Activated B cell treated with CpG ODN at 0.5 μM for 24 hours (primary cell): Measurements from ENCODE around the gene COX8C. TPM values are rescaled to one million over a fixed set of nuclear protein-coding genes. Genes with fewer than 3 reads are reported as not detected.

Experiments used
- ATAC-seq: fragments of 200-7000 bp; cut with Tn5 transposase; one replicate; pipeline ENCODE4 v1.10.0; 2021; ENCODE audit warnings: low read depth, mild to moderate bottlenecking, moderate library complexity
- CTCF ChIA-PET: fragments of 350-600 bp; sonication (Branson Sonifier 250); formaldehyde crosslinking; loops from one replicate; lab custom pipeline; 2021; ENCODE audit warnings: antibody characterized with exemption; lab: Charles Lee
- POLR2A ChIA-PET: fragments of 350-600 bp; sonication (Branson Sonifier 250); formaldehyde crosslinking; loops from one replicate; lab custom pipeline; 2021; ENCODE audit warnings: antibody characterized with exemption; lab: Charles Lee
- DNase-seq: peaks from one replicate; pipeline ENCODE4 v3.0.0; 2022
- H3K27ac Mint-ChIP-seq: one replicate; pipeline ENCODE4 v1.8.0; 2020; ENCODE audit warnings: mixed read lengths
- H3K27me3 Mint-ChIP-seq: one replicate; pipeline ENCODE4 v1.8.0; 2021; ENCODE audit warnings: mixed read lengths
- H3K36me3 Mint-ChIP-seq: one replicate; pipeline ENCODE4 v1.8.0; 2021; ENCODE audit warnings: low read depth, mixed read lengths
- H3K4me1 Mint-ChIP-seq: one replicate; pipeline ENCODE4 v1.8.0; 2021; ENCODE audit warnings: mixed read lengths
- H3K4me3 Mint-ChIP-seq: one replicate; pipeline ENCODE4 v1.8.0; 2020; ENCODE audit warnings: mild to moderate bottlenecking, mixed read lengths
- H3K9me3 Mint-ChIP-seq: one replicate; pipeline ENCODE4 v1.8.0; 2020; ENCODE audit warnings: mixed read lengths
- CTCF ChIP-seq: fragments of 200-600 bp; IDR thresholded peaks from one replicate; pipeline ENCODE4 v1.8.0; 2022; ENCODE audit warnings: antibody characterized with exemption, mild to moderate bottlenecking
- intact Hi-C: fragments of 100-400 bp; cut with micrococcal nuclease; formaldehyde crosslinking; loops from one replicate; pipeline ENCODE4 v1.15.1; 2024
- total RNA-seq: library from RNA; stranded (reverse); gene quantifications from 2 replicates; pipeline ENCODE4 v1.2.3, GENCODE V29; 2022

Gene COX8C
- total RNA-seq, 1 donor from 2014 or later: not detected

- no peaks in the 10 kb centered on the region for H3K27me3 Mint-ChIP-seq
- H3K27ac Mint-ChIP-seq: no peak overlapping the region
- ATAC-seq (no peak), DNase-seq (no peak)
- ChIA-PET CTCF (no interaction called here), POLR2A (no interaction called here)
- intact Hi-C loops: loop anchor here (5.0 kb wide), 3 partner anchors 102 to 637 kb away; partner anchors contain the start of gene UNC79
- H3K36me3 Mint-ChIP-seq: peaks cover 10% of the 10 kb centered on the region
- peaks cover 53% of the 10 kb centered on the region for H3K4me1 Mint-ChIP-seq
- no peak overlapping the region for H3K4me3 Mint-ChIP-seq
- H3K9me3 Mint-ChIP-seq: no peaks in the 10 kb centered on the region
- no peak for TF ChIP-seq CTCF
Measured at GRCh38 chr14:93329965-93330608, 16.9 kb upstream of the COX8C start.

- peak overlapping the region; percentile 95 for H3K4me3 Mint-ChIP-seq
- no peaks in the 10 kb centered on the region for H3K27me3 Mint-ChIP-seq
- H3K4me1 Mint-ChIP-seq: peaks cover 50% of the 10 kb centered on the region
- H3K9me3 Mint-ChIP-seq: no peaks in the 10 kb centered on the region
- DNase-seq (no peak), ATAC-seq (no peak)
- peaks cover 10% of the 10 kb centered on the region for H3K36me3 Mint-ChIP-seq
- intact Hi-C loops: loop anchor here (5.0 kb wide), 3 partner anchors 102 to 637 kb away; partner anchors contain the start of gene UNC79
- ChIA-PET POLR2A (no interaction called here), CTCF (no interaction called here)
- no peak for TF ChIP-seq CTCF
- no peak overlapping the region for H3K27ac Mint-ChIP-seq
Measured at GRCh38 chr14:93330609-93331000, 16.4 kb upstream of the COX8C start.

GRCh38 chr14:93331002-93331727, 15.8 kb upstream of the COX8C start:
- ChIA-PET CTCF (no interaction called here), POLR2A (no interaction called here)
- DNase-seq: no peak
- peaks cover 10% of the 10 kb centered on the region for H3K36me3 Mint-ChIP-seq
- H3K27me3 Mint-ChIP-seq: no peaks in the 10 kb centered on the region
- no peak overlapping the region for H3K27ac Mint-ChIP-seq
- no peak for ATAC-seq
- H3K4me3 Mint-ChIP-seq: peak overlapping the region; percentile 95
- intact Hi-C loops: loop anchor here (5.0 kb wide), 3 partner anchors 101 to 636 kb away; partner anchors contain the start of gene UNC79
- peaks cover 49% of the 10 kb centered on the region for H3K4me1 Mint-ChIP-seq
- TF ChIP-seq CTCF: no peak
- no peaks in the 10 kb centered on the region for H3K9me3 Mint-ChIP-seq

- H3K27me3 Mint-ChIP-seq: no peaks in the 10 kb centered on the region
- H3K4me3 Mint-ChIP-seq: peak overlapping the region; percentile 95
- TF ChIP-seq CTCF: no peak
- ChIA-PET POLR2A (interaction anchor here (0.6 to 1.5 kb wide), 3 partner anchors 38 to 41 kb away, joined by 3 to 5 read pairs (median 3); no protein-coding TSS in a partner anchor), CTCF (no interaction called here)
- DNase-seq (no peak), ATAC-seq (no peak)
- peaks cover 10% of the 10 kb centered on the region for H3K36me3 Mint-ChIP-seq
- intact Hi-C loops: loop anchor here (1.0 to 5.0 kb wide), 5 partner anchors 100 to 635 kb away; partner anchors contain the start of genes GON7, MOAP1, UBR7 and UNC79
- peak overlapping the region; percentile 90 for H3K27ac Mint-ChIP-seq
- H3K9me3 Mint-ChIP-seq: peaks cover 1% of the 10 kb centered on the region
- peaks cover 47% of the 10 kb centered on the region for H3K4me1 Mint-ChIP-seq
Measured at GRCh38 chr14:93331728-93332396, 15.1 kb upstream of the COX8C start.
